Measurements from ENCODE around the gene CDH4.

DNA sequence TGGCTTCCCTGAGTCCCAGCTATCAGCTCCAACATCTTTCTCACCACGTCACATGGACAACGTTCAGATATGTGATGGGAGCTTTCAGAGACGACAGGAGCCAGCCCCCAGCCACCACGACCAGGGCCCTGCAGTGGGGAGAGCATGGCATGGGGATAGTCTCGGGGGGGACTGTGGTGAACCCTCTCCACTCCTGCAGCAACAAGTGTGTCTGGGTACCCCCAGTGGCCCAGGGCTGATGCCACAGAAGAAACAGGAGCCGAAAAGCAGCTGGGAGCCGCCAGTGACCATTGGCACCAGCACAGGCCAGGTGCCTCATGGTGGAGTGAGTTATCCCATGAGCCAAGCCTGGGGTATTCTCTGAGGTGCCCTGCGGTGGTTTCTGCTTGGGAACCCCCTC is 473.9 kb downstream of the CDH4 start:
- TF ChIP-seq POLR2A (IDR thresholded peaks at IDR 0.05) = no peak
- TF ChIP-seq, protein P1, sequence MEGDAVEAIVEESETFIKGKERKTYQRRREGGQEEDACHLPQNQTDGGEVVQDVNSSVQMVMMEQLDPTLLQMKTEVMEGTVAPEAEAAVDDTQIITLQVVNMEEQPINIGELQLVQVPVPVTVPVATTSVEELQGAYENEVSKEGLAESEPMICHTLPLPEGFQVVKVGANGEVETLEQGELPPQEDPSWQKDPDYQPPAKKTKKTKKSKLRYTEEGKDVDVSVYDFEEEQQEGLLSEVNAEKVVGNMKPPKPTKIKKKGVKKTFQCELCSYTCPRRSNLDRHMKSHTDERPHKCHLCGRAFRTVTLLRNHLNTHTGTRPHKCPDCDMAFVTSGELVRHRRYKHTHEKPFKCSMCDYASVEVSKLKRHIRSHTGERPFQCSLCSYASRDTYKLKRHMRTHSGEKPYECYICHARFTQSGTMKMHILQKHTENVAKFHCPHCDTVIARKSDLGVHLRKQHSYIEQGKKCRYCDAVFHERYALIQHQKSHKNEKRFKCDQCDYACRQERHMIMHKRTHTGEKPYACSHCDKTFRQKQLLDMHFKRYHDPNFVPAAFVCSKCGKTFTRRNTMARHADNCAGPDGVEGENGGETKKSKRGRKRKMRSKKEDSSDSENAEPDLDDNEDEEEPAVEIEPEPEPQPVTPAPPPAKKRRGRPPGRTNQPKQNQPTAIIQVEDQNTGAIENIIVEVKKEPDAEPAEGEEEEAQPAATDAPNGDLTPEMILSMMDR (IDR thresholded peaks at IDR 0.05 in 8 of 11, conservative IDR thresholded peaks at IDR 0.05 in 3 of 11) = no peak
- TF ChIP-seq POLR2AphosphoS5 (IDR thresholded peaks at IDR 0.05) = no peak
